Measurements from ENCODE around the gene SAP30BP. TPM values are rescaled to one million over a fixed set of nuclear protein-coding genes. Genes with fewer than 3 reads are reported as not detected.

The SAP30BP gene
- total and polyA plus RNA-seq, 2 donors (not counting 1 experiment from before 2014, with no cell fraction given), result 143 to 148 TPM

DNA sequence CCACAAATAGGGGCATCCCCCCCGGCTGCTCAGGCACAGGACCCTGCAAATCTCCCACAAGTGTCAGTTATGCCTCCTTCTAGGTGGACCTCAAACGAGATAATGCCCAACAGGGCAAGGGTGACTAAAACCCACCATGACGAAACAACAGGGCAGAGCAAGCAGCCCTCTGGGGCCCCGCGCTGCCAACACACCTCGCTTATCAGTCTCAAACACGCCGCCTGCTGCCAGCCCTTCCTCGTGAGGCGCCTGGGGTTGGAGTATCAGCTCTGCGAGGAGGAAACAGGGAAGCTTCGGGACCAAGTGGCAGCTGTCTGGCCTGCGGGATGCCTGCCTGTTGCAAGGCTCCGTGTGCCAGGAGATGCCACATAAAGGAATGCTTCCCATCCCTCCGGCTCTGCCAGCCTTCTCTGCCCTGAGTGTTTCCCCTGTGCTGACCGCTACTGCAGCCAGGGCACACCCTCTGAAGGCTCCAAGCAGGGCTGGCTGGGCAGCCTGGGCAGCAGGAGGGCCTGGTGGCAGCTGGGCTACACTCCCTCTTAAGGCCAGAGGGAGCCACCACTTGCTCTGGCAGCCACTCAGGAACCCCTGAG is 31.4 kb upstream of the SAP30BP start:
- TF ChIP-seq EZH2 (IDR thresholded peaks at IDR 0.05; ENCODE audit: borderline replicate concordance, insufficient read depth, low read depth, low read length, poor library complexity, severe bottlenecking), result no peak
- TF ChIP-seq CTCF (IDR thresholded peaks at IDR 0.05), result no peak
- Histone ChIP-seq H3K4me3 (ENCODE audit: control extremely low read depth in 1 of 5, extremely low read depth in 1 of 5, insufficient read depth in 1 of 5, low read depth in 2 of 5, low read length in 4 of 5) (no peak overlapping the region), H3K27ac (ENCODE audit: low read length in 2 of 2) (no peak overlapping the region), H3K27me3 (replicated peaks in 1 of 4; ENCODE audit: control extremely low read depth in 1 of 4, control insufficient read depth in 3 of 4, insufficient read depth in 4 of 4, low read length in 3 of 4) (no peaks in the 10 kb centered on the region), H3K4me2 (replicated peaks; ENCODE audit: low read depth, low read length, poor library complexity, severe bottlenecking) (no peak overlapping the region), H3K9ac (ENCODE audit: low read length) (no peak overlapping the region), H3K9me3 (ENCODE audit: control extremely low read depth in 1 of 3, control insufficient read depth in 2 of 3, insufficient read depth in 1 of 3, low read length in 2 of 3) (no peaks in the 10 kb centered on the region), H2AFZ (ENCODE audit: insufficient read depth, low read depth, low read length, poor library complexity, severe bottlenecking) (no peak overlapping the region), H3K79me2 (ENCODE audit: control insufficient read depth, insufficient read depth, low read length) (no peaks in the 10 kb centered on the region), H3K36me3 (replicated peaks in 1 of 2; ENCODE audit: control extremely low read depth in 1 of 2, control insufficient read depth in 1 of 2, extremely low read depth in 1 of 2, insufficient read depth in 2 of 2, low read length in 1 of 2) (peaks cover 0 to 3% of the 10 kb centered on the region in 2 experiments), H3K4me1 (ENCODE audit: control insufficient read depth in 2 of 2, insufficient read depth in 2 of 2, low read length in 2 of 2) (peaks cover 9 to 18% of the 10 kb centered on the region in 2 donors), H4K20me1 (ENCODE audit: control insufficient read depth, insufficient read depth, low read length, poor library complexity, severe bottlenecking) (peaks cover 9% of the 10 kb centered on the region)
- DNase-seq (no peak), ATAC-seq (ENCODE audit: low read depth) (no peak)
- H3K4me3 Mint-ChIP-seq, result no peak overlapping the region
- POLR2A ChIA-PET, result no interaction called here
- H3K9me3 Mint-ChIP-seq (ENCODE audit: insufficient read depth), result no peaks in the 10 kb centered on the region
- CTCF ChIA-PET, result interaction anchor here (0.5 to 19.7 kb wide), 8 partner anchors 12 to 342 kb away, joined by 3 to 389 read pairs (median 4); no protein-coding TSS in a partner anchor
- WGBS (ENCODE audit: insufficient coverage), result 64% methylated on average over 16 of the region's 16 CpGs
- H3K4me1 Mint-ChIP-seq, result peaks cover 13% of the 10 kb centered on the region
- intact Hi-C loops (cut with micrococcal nuclease), result no loop called here
- H3K27ac Mint-ChIP-seq, result no peak overlapping the region
- H3K27me3 Mint-ChIP-seq, result no peaks in the 10 kb centered on the region

DNA sequence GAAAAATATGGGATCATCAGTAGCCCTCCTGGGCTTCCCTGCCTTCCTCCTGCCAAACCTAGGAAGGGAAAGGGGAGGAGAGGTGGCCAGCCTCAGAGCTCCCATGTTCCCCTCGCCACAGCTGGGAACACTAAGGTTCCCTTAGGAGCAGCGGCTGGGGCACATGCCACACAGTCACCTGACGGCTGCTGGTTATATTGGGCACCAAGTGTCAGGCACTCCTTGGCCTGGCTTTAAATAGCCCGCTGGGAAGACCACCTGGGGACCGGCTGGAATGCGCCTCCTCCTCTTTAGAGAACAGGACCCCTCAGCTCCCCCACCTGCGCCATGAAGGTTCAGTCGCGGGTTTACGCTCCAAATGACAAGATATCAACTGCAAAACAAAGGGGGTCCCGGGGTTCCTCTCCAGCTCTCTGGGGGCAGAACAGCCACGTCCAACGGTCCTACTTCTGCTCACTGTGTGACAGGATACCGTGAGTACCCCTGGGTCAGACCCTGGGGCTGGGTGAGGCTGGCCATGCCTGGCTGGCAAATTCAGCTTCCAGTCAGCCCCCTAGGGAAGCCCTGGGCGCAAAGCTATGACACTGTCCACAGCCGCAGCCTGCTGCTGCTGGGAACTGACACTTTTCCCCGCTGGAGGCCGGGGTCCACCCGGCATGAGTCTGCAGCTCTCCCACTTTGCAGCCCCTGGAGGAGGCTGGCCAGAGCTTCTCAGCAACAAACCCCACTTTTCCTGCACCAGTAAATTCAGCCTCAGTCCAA is 30.6 kb upstream of the SAP30BP start:
- H3K27ac Mint-ChIP-seq, result no peak overlapping the region
- Histone ChIP-seq H3K4me3 (ENCODE audit: control extremely low read depth in 1 of 5, extremely low read depth in 1 of 5, insufficient read depth in 1 of 5, low read depth in 2 of 5, low read length in 4 of 5) (no peak overlapping the region), H3K4me1 (ENCODE audit: control insufficient read depth in 2 of 2, insufficient read depth in 2 of 2, low read length in 2 of 2) (peaks cover 9 to 18% of the 10 kb centered on the region in 2 donors), H3K79me2 (ENCODE audit: control insufficient read depth, insufficient read depth, low read length) (no peaks in the 10 kb centered on the region), H3K27ac (ENCODE audit: low read length in 2 of 2) (no peak overlapping the region), H3K9ac (ENCODE audit: low read length) (no peak overlapping the region), H3K9me3 (ENCODE audit: control extremely low read depth in 1 of 3, control insufficient read depth in 2 of 3, insufficient read depth in 1 of 3, low read length in 2 of 3) (no peaks in the 10 kb centered on the region), H3K27me3 (replicated peaks in 1 of 4; ENCODE audit: control extremely low read depth in 1 of 4, control insufficient read depth in 3 of 4, insufficient read depth in 4 of 4, low read length in 3 of 4) (no peaks in the 10 kb centered on the region), H3K36me3 (replicated peaks in 1 of 2; ENCODE audit: control extremely low read depth in 1 of 2, control insufficient read depth in 1 of 2, extremely low read depth in 1 of 2, insufficient read depth in 2 of 2, low read length in 1 of 2) (peaks cover 0 to 3% of the 10 kb centered on the region in 2 experiments), H4K20me1 (ENCODE audit: control insufficient read depth, insufficient read depth, low read length, poor library complexity, severe bottlenecking) (peaks cover 9% of the 10 kb centered on the region), H3K4me2 (replicated peaks; ENCODE audit: low read depth, low read length, poor library complexity, severe bottlenecking) (no peak overlapping the region), H2AFZ (ENCODE audit: insufficient read depth, low read depth, low read length, poor library complexity, severe bottlenecking) (no peak overlapping the region)
- ATAC-seq (ENCODE audit: low read depth) (no peak), DNase-seq (no peak)
- H3K9me3 Mint-ChIP-seq (ENCODE audit: insufficient read depth), result no peaks in the 10 kb centered on the region
- WGBS (ENCODE audit: insufficient coverage), result 93% methylated on average over 19 of the region's 19 CpGs
- CTCF ChIA-PET, result interaction anchor here (0.5 to 19.7 kb wide), 8 partner anchors 10 to 343 kb away, joined by 3 to 389 read pairs (median 3); a partner anchor contains a TSS
- H3K27me3 Mint-ChIP-seq, result no peaks in the 10 kb centered on the region
- POLR2A ChIA-PET, result no interaction called here
- H3K4me3 Mint-ChIP-seq, result no peak overlapping the region
- TF ChIP-seq EZH2 (IDR thresholded peaks at IDR 0.05; ENCODE audit: borderline replicate concordance, insufficient read depth, low read depth, low read length, poor library complexity, severe bottlenecking) (no peak), CTCF (IDR thresholded peaks at IDR 0.05) (no peak)
- H3K4me1 Mint-ChIP-seq, result peaks cover 13% of the 10 kb centered on the region
- intact Hi-C loops (cut with micrococcal nuclease), result no loop called here
